Memory B cell (primary cell): ENCODE measurements around the gene BPI.
"Not testable (repeated sequence)": the region's sequence is repeated elsewhere in the genome, so short reads cannot be mapped to it uniquely, and the experiment has no call there.

Experiments
- ATAC-seq: fragments of 150-1000 bp; cut with Tn5 transposase; 2 replicates; pipeline ENCODE4 v1.10.0; 2021; ENCODE audit warnings: low read depth, mild to moderate bottlenecking, moderate library complexity
- DNase-seq, 2 donors: peaks; one replicate each; pipeline ENCODE4 v3.0.0; 2022; ENCODE audit warnings: low spot score in 2 of 2
- H3K27ac Mint-ChIP-seq: one replicate; pipeline ENCODE4 v1.8.0; 2022; ENCODE audit warnings: mild to moderate bottlenecking, moderate library complexity, mixed read lengths
- H3K27me3 Mint-ChIP-seq: one replicate; pipeline ENCODE4 v1.8.0; 2022; ENCODE audit warnings: mixed read lengths
- H3K36me3 Mint-ChIP-seq: one replicate; pipeline ENCODE4 v1.8.0; 2022; ENCODE audit warnings: mild to moderate bottlenecking, mixed read lengths
- H3K4me1 Mint-ChIP-seq: one replicate; pipeline ENCODE4 v1.8.0; 2022; ENCODE audit warnings: mixed read lengths
- H3K4me3 Mint-ChIP-seq: one replicate; pipeline ENCODE4 v1.8.0; 2022; ENCODE audit warnings: mild to moderate bottlenecking, moderate library complexity, mixed read lengths
- H3K9me3 Mint-ChIP-seq: one replicate; pipeline ENCODE4 v1.8.0; 2022; ENCODE audit warnings: mixed read lengths

The BPI gene

GRCh38 chr20:38321959-38322598, 18.1 kb downstream of the BPI start:
- H3K27ac Mint-ChIP-seq: no peak overlapping the region
- H3K4me1 Mint-ChIP-seq: peaks cover 3% of the 10 kb centered on the region

GRCh38 chr20:38324159-38324558, 20.2 kb downstream of the BPI start:
- H3K4me1 Mint-ChIP-seq: peaks cover 3% of the 10 kb centered on the region
- no peaks in the 10 kb centered on the region for H3K36me3 Mint-ChIP-seq
- peaks cover 11% of the 10 kb centered on the region for H3K9me3 Mint-ChIP-seq
- ATAC-seq: no peak
- DNase-seq: no peak
- no peak overlapping the region for H3K27ac Mint-ChIP-seq
- no peak overlapping the region for H3K4me3 Mint-ChIP-seq
- peaks cover 16% of the 10 kb centered on the region for H3K27me3 Mint-ChIP-seq

More at GRCh38 chr20:38321959-38322598, 18.1 kb downstream of the BPI start:
- DNase-seq: no peak
- ATAC-seq: no peak
- no peaks in the 10 kb centered on the region for H3K36me3 Mint-ChIP-seq
- no peak overlapping the region for H3K4me3 Mint-ChIP-seq
- peaks cover 11% of the 10 kb centered on the region for H3K27me3 Mint-ChIP-seq
- H3K9me3 Mint-ChIP-seq: peaks cover 11% of the 10 kb centered on the region

- no peak for ATAC-seq
- no peaks in the 10 kb centered on the region for H3K36me3 Mint-ChIP-seq
- H3K9me3 Mint-ChIP-seq: peaks cover 11% of the 10 kb centered on the region
- H3K4me1 Mint-ChIP-seq: peaks cover 3% of the 10 kb centered on the region
- no peak overlapping the region for H3K4me3 Mint-ChIP-seq
- H3K27me3 Mint-ChIP-seq: peaks cover 15% of the 10 kb centered on the region
- no peak for DNase-seq
- H3K27ac Mint-ChIP-seq: no peak overlapping the region
Observed at GRCh38 chr20:38325167-38325566, 21.2 kb downstream of the BPI start.

GRCh38 chr20:38325905-38326304, 21.9 kb downstream of the BPI start:
- ATAC-seq: no peak
- DNase-seq: no peak
- no peak overlapping the region for H3K4me3 Mint-ChIP-seq
- H3K4me1 Mint-ChIP-seq: no peaks in the 10 kb centered on the region
- H3K27me3 Mint-ChIP-seq: peaks cover 10% of the 10 kb centered on the region
- H3K9me3 Mint-ChIP-seq: peaks cover 8% of the 10 kb centered on the region
- no peaks in the 10 kb centered on the region for H3K36me3 Mint-ChIP-seq
- H3K27ac Mint-ChIP-seq: no peak overlapping the region

- Mint-ChIP-seq H3K4me1 (no peaks in the 10 kb centered on the region), H3K9me3 (peaks cover 8% of the 10 kb centered on the region), H3K27me3 (peaks cover 10% of the 10 kb centered on the region), H3K27ac (no peak overlapping the region), H3K36me3 (no peaks in the 10 kb centered on the region), H3K4me3 (no peak overlapping the region)
- ATAC-seq (no peak), DNase-seq (no peak)
Observed at GRCh38 chr20:38326309-38326708, 22.4 kb downstream of the BPI start.

- Mint-ChIP-seq H3K4me1 (no peaks in the 10 kb centered on the region), H3K27ac (no peak overlapping the region), H3K4me3 (no peak overlapping the region), H3K9me3 (peaks cover 6% of the 10 kb centered on the region), H3K36me3 (no peaks in the 10 kb centered on the region), H3K27me3 (peaks cover 10% of the 10 kb centered on the region)
- DNase-seq: no peak
- no peak for ATAC-seq
Observed at GRCh38 chr20:38330638-38331037, 26.7 kb downstream of the BPI start.

GRCh38 chr20:38331245-38331644, 27.3 kb downstream of the BPI start:
- H3K4me3 Mint-ChIP-seq: no peak overlapping the region
- peaks cover 2% of the 10 kb centered on the region for H3K9me3 Mint-ChIP-seq
- ATAC-seq (no peak), DNase-seq (no peak)
- no peak overlapping the region for H3K27ac Mint-ChIP-seq
- peaks cover 12% of the 10 kb centered on the region for H3K27me3 Mint-ChIP-seq
- H3K36me3 Mint-ChIP-seq: no peaks in the 10 kb centered on the region
- no peaks in the 10 kb centered on the region for H3K4me1 Mint-ChIP-seq

- Mint-ChIP-seq H3K27me3 (peaks cover 15% of the 10 kb centered on the region), H3K4me1 (no peaks in the 10 kb centered on the region), H3K9me3 (peaks cover 2% of the 10 kb centered on the region), H3K36me3 (no peaks in the 10 kb centered on the region), H3K27ac (no peak overlapping the region), H3K4me3 (no peak overlapping the region)
- no peak for DNase-seq
- ATAC-seq: no peak
Observed at GRCh38 chr20:38331814-38332213, 27.9 kb downstream of the BPI start.

- H3K27ac Mint-ChIP-seq: no peak overlapping the region
- H3K4me3 Mint-ChIP-seq: no peak overlapping the region
- no peaks in the 10 kb centered on the region for H3K4me1 Mint-ChIP-seq
- DNase-seq: no peak
- peaks cover 5% of the 10 kb centered on the region for H3K9me3 Mint-ChIP-seq
- ATAC-seq: no peak
- no peaks in the 10 kb centered on the region for H3K36me3 Mint-ChIP-seq
- H3K27me3 Mint-ChIP-seq: peaks cover 14% of the 10 kb centered on the region
Observed at GRCh38 chr20:38334016-38334415, 30.1 kb downstream of the BPI start.

- H3K36me3 Mint-ChIP-seq: no peaks in the 10 kb centered on the region
- no peak for ATAC-seq
- H3K4me3 Mint-ChIP-seq: no peak overlapping the region
- H3K4me1 Mint-ChIP-seq: no peaks in the 10 kb centered on the region
- peaks cover 11% of the 10 kb centered on the region for H3K27me3 Mint-ChIP-seq
- H3K9me3 Mint-ChIP-seq: peaks cover 5% of the 10 kb centered on the region
- no peak overlapping the region for H3K27ac Mint-ChIP-seq
- no peak for DNase-seq
Observed at GRCh38 chr20:38336726-38337125, 32.8 kb downstream of the BPI start.

GRCh38 chr20:38337561-38338140, 33.7 kb downstream of the BPI start:
- H3K27me3 Mint-ChIP-seq: peaks cover 9% of the 10 kb centered on the region
- no peak overlapping the region for H3K27ac Mint-ChIP-seq
- H3K4me3 Mint-ChIP-seq: no peak overlapping the region
- DNase-seq (no peak), ATAC-seq (no peak)
- H3K4me1 Mint-ChIP-seq: no peaks in the 10 kb centered on the region
- peaks cover 5% of the 10 kb centered on the region for H3K9me3 Mint-ChIP-seq
- no peaks in the 10 kb centered on the region for H3K36me3 Mint-ChIP-seq

GRCh38 chr20:38338849-38339520, 35.0 kb downstream of the BPI start:
- ATAC-seq: no peak
- no peak overlapping the region for H3K4me3 Mint-ChIP-seq
- no peak for DNase-seq
- no peaks in the 10 kb centered on the region for H3K4me1 Mint-ChIP-seq
- H3K27me3 Mint-ChIP-seq: peaks cover 9% of the 10 kb centered on the region
- H3K36me3 Mint-ChIP-seq: no peaks in the 10 kb centered on the region
- no peak overlapping the region for H3K27ac Mint-ChIP-seq
- peaks cover 5% of the 10 kb centered on the region for H3K9me3 Mint-ChIP-seq

GRCh38 chr20:38339521-38339896, 35.6 kb downstream of the BPI start:
- ATAC-seq, H3K4me3 Mint-ChIP-seq, H3K4me1 Mint-ChIP-seq, H3K36me3 Mint-ChIP-seq, H3K27ac Mint-ChIP-seq, H3K9me3 Mint-ChIP-seq, DNase-seq, H3K27me3 Mint-ChIP-seq: not testable (repeated sequence)

- Mint-ChIP-seq H3K4me3 (no peak overlapping the region), H3K27me3 (peaks cover 8% of the 10 kb centered on the region), H3K27ac (no peak overlapping the region), H3K9me3 (peaks cover 5% of the 10 kb centered on the region), H3K36me3 (no peaks in the 10 kb centered on the region), H3K4me1 (no peaks in the 10 kb centered on the region)
- ATAC-seq: no peak
- no peak for DNase-seq
Observed at GRCh38 chr20:38339997-38340396, 36.0 kb downstream of the BPI start.

- no peak overlapping the region for H3K27ac Mint-ChIP-seq
- ATAC-seq (no peak), DNase-seq (no peak)
- H3K4me3 Mint-ChIP-seq: no peak overlapping the region
- no peaks in the 10 kb centered on the region for H3K4me1 Mint-ChIP-seq
- H3K36me3 Mint-ChIP-seq: no peaks in the 10 kb centered on the region
- peaks cover 9% of the 10 kb centered on the region for H3K27me3 Mint-ChIP-seq
- H3K9me3 Mint-ChIP-seq: peaks cover 5% of the 10 kb centered on the region
Observed at GRCh38 chr20:38340693-38341092, 36.7 kb downstream of the BPI start.
